Renal cortical epithelial cell (primary cell): ENCODE results near the gene LRP10. TPM values are rescaled to one million over a fixed set of nuclear protein-coding genes. Genes with fewer than 3 reads are reported as not detected.

Experiments used
- DNase-seq: peaks from one replicate; pipeline ENCODE4 v3.0.0-alpha.2; 2011; ENCODE audit warnings: low read depth
- total RNA-seq: library from RNA; depleted of rRNA; stranded (reverse); fragments of >200 nt; gene quantifications from 2 replicates; pipeline ENCODE4 v1.2.3, GENCODE V29; 2014

Gene LRP10
- total RNA-seq, 1 donor from 2014 or later: 268 TPM

DNA sequence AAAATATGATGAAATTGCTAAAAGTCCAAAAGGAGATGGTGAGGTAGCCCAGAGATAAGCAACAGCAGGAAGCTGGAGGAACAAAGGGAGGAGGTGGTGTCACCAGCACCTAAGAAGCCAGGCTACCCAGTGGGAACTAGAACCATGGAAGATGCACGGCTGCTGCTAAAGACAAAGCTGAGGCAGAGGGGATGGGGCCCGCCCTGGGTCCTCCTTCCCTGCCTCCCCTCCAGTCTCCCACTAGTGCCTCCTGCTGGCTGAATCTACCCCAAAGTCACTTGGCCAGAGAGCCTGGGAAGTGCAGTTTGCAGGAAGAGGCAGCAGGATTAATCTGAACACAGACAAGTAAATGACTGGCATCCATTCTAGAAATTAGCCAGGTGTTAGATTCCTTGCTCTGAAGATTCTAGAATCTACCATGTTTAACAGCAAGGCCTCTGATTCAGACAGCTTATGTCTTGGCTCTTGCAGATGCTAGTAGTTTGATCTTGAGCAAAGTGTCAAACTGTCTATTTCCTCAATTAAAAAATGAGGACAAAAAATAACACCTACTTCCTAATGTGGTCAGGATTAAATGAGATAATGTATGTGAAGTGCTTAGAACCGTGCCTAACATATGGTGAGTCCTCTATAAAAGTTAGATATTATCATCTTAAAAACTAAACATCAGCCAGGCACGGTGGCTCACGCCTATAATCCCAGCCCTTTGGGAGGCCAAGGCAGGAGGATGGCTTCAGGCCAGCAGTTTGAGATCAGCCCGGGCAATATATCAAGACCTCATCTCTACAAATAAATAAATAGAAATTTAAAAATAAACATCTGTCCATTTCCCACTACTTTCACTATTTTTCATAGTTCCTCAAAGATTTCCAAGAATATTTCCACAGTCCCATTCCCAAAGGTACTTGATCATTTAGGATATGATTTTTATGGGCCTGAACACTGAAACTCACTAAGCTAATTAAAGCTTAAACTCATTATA is 5.8 kb upstream of the LRP10 start:
- no peak for DNase-seq

- no peak for DNase-seq
Measured at GRCh38 chr14:22866874-22867273, 4.7 kb upstream of the LRP10 start.

DNA sequence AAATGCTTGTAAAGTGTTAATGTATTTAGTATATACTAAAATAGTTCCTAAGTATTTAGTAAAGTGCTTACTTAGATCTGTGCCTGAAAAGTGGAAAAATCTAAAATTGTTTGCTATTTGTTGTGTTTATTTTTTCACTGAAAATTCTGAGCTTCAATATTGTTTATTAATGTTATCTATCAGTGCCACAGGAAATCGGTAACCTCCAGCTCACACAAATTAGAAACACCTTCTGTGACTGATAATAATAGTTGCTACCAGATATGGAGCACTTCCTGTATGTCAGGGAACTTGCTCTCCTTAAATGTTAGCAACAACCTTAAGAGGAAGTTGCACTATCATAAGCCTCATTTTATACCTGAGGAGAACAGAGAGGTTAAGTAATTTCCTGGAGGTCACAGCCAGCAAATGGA is 723 bp upstream of the LRP10 start:
- DNase-seq: no peak

GRCh38 chr14:22872033-22872832 is 693 bp downstream of the LRP10 start:
- DNase-seq: peak; percentile 84

- DNase-seq: peak; percentile 19
Measured at GRCh38 chr14:22872833-22873520, 1.4 kb downstream of the LRP10 start.

DNA sequence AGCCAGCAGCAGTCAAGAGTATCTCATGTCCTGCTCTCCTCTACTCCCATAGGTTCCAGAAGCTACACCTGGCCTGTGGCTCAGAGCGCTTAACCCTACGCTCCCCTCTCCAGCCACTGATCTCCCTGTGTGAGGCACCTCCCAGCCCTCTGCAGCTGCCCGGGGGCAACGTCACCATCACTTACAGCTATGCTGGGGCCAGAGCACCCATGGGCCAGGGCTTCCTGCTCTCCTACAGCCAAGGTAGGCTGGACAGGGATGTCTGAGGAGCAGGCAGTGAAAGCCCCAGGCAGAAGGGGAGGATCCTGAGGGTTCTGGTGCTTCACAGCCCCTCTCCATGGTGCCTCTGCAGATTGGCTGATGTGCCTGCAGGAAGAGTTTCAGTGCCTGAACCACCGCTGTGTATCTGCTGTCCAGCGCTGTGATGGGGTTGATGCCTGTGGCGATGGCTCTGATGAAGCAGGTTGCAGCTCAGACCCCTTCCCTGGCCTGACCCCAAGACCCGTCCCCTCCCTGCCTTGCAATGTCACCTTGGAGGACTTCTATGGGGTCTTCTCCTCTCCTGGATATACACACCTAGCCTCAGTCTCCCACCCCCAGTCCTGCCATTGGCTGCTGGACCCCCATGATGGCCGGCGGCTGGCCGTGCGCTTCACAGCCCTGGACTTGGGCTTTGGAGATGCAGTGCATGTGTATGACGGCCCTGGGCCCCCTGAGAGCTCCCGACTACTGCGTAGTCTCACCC is 3.6 kb downstream of the LRP10 start:
- no peak for DNase-seq

DNA sequence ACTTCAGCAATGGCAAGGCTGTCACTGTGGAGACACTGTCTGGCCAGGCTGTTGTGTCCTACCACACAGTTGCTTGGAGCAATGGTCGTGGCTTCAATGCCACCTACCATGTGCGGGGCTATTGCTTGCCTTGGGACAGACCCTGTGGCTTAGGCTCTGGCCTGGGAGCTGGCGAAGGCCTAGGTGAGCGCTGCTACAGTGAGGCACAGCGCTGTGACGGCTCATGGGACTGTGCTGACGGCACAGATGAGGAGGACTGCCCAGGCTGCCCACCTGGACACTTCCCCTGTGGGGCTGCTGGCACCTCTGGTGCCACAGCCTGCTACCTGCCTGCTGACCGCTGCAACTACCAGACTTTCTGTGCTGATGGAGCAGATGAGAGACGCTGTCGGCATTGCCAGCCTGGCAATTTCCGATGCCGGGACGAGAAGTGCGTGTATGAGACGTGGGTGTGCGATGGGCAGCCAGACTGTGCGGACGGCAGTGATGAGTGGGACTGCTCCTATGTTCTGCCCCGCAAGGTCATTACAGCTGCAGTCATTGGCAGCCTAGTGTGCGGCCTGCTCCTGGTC is 4.3 kb downstream of the LRP10 start:
- no peak for DNase-seq

DNA sequence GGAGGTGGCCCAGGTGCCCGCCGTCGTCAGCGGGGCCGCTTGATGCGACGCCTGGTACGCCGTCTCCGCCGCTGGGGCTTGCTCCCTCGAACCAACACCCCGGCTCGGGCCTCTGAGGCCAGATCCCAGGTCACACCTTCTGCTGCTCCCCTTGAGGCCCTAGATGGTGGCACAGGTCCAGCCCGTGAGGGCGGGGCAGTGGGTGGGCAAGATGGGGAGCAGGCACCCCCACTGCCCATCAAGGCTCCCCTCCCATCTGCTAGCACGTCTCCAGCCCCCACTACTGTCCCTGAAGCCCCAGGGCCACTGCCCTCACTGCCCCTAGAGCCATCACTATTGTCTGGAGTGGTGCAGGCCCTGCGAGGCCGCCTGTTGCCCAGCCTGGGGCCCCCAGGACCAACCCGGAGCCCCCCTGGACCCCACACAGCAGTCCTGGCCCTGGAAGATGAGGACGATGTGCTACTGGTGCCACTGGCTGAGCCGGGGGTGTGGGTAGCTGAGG is 5.5 kb downstream of the LRP10 start:
- DNase-seq: no peak

DNA sequence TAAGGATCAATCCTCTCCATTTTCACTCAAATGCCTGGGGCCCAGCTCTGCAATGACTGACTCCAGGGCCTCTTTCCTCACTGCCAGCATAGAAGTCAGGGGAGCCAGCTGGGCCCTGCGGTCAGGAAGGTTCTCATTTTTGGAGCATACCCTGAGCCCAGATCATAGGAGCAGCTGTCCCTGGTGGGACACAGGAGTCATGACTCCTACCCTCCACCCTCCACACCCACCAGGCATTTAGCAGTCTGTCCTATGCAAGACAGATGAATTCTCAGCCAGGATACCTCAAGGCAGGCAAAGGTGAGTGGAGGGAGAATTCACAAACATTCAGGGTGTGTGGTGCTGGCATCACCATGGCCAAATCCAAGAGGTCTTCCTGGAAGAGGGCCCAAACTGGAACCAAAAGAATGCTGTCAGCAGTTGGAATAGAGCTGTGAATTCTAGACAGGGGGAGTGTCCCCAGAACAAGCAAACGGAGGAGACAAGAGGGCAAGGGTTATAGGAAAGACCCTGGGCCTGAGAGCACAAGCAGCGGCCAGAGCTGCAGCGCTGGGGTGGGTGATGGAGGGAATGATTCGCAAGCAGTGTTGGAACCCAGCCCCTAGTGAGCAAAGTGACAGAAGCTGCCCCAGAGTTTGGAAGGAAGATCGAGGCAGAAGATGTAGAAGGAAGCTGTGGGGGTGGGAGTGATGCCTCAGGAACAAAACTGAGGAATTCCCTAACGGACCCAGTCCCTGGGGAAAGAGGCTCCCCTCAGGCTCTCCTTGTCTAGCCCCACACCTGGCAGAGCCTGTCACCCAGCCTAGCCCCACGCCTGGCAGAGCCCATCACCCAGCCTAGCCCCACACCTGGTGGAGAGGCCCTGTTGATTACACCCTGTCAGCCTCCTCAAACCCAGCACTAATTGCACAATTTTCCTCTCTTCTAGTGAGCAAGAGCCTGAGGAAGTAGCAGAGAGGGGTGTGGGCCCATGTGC is 7.0 kb downstream of the LRP10 start:
- no peak for DNase-seq

DNA sequence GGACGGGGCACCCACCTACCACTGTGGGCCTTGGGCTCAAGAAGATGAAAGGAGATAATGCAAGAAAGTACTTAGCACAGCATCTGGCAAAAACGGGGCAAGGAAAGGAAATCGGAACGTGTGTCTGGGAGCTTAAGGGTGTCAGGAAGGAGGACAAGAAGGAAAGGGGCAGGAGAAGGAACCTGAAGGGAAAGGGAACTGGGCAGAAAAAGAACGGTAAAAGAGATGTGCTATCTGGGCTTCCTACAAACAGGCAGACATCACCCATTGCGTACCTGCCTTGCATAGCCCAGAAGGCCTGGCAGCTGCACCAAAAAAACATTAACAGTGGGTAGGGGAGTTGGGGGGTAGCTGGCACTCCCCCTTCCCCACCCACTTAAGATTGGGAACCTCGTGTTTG is 10.5 kb downstream of the LRP10 start:
- DNase-seq: no peak

GRCh38 chr14:22882529-22883172 is 11.1 kb downstream of the LRP10 start:
- peak; percentile 51 for DNase-seq

- no peak for DNase-seq
Measured at GRCh38 chr14:22883173-22883976, 11.8 kb downstream of the LRP10 start, which contains the start of gene REM2. Gene REM2, plus strand, starts transcription at chr14:22883222. Its CDS starts 66 bp downstream, at chr14:22883288.

DNA sequence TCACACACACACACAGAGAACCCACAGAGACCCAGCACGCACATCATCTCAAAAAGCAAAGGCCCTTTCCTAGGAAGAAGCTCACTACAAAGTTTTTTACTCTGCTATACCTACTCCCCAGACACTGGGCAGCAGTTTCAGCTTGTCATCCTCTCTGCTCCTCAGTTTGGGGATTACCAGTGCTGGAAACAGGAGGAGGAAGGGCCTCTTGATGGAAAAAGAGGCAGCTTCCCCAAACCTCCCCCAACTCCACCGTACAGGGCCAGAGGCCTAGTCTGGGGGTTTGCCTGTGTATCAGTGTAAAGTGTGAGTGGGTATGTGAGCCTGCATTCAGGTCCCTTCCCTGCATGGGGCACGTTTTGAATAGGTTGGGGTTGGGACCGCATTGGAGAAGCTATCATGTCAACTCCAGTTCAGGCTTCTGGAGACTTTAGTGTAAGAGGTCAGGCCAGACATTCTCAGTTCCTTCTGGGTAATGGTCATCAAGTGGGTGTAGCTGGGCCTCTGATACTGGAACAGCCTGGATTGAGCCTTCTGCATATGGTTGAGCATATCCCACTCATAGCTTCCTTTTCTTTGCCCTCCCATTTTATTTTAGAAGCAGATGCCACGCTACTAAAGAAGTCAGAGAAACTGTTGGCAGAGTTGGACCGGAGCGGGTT is 12.7 kb downstream of the LRP10 start:
- DNase-seq: no peak

GRCh38 chr14:22884738-22885523 is 13.4 kb downstream of the LRP10 start:
- DNase-seq: no peak

DNA sequence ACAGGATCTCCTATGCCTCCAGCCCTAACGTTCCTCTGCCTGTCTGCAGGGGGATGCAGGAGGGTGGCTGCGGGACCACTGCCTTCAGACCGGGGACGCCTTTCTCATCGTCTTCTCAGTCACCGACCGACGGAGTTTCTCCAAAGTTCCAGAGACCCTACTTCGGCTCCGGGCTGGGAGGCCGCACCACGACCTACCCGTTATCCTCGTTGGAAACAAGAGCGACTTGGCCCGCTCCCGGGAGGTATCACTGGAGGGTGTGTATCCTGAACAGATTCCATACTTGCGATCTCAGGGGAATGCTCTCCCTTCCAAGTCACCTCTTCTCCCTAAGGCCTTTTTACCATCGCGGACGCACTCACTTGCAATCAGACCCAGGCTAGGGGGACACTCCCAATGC is 14.4 kb downstream of the LRP10 start:
- no peak for DNase-seq

DNA sequence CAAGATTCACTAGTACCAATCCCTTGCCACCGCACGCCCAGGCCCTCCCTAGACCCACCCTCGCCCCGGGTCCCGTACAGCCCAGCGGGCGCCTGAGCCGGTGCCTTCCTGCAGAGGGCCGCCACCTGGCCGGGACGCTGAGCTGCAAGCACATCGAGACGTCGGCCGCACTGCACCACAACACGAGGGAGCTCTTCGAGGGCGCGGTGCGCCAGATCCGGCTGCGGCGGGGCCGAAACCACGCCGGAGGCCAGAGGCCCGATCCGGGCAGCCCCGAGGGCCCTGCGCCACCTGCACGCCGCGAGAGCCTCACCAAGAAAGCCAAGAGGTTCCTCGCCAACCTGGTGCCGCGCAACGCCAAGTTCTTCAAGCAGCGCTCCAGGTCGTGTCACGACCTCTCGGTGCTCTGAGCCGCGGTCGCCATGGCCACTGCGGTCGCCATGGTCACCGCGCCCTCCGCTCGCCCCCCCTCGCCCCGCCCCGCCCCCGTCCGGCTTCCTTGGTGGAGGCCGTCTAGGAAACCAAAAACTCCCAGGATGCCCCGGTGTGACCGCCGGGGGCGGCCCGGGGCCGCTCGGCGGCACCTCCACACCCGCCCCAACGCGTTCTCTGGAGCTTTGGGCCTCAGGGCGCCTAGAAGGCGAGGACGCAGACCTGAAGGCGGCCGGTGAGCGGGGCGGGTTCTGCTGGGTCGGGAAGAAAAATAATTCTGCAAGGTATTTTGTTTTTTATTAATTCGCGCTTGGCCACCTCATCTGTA is 15.1 kb downstream of the LRP10 start:
- DNase-seq: peak; percentile 41
